Panc1 (cell line): ENCODE measurements around the gene SLC38A9. TPM values are rescaled to one million over a fixed set of nuclear protein-coding genes. Genes with fewer than 3 reads are reported as not detected.

Source experiments
- ATAC-seq: fragments of 200-7000 bp; cut with Tn5 transposase; 2 replicates; pipeline ENCODE4 v1.9.1; 2020; ENCODE audit warnings: mild to moderate bottlenecking, moderate library complexity
- BruUV-seq: library from RNA; stranded (reverse); fragments of 400-500 nt; replicated peaks from 2 replicates; lab custom pipeline; 2021; lab: Mats Ljungman, UMichigan
- CTCF ChIA-PET: fragments of 300-600 bp; sonication (Branson Sonifier 250); formaldehyde crosslinking; loops from one replicate; lab custom pipeline; 2022; ENCODE audit warnings: antibody characterized with exemption; lab: Charles Lee
- POLR2A ChIA-PET: fragments of 300-600 bp; sonication (Branson Sonifier 250); formaldehyde crosslinking; loops from one replicate; lab custom pipeline; 2022; ENCODE audit warnings: antibody characterized with exemption; lab: Charles Lee
- DNase-seq: peaks from one replicate; pipeline ENCODE4 v3.0.0-alpha.2; 2010; ENCODE audit warnings: low read depth, low spot score
- H3K27ac ChIP-seq: 2 replicates; pipeline ENCODE4 v1.5.1; 2011; ENCODE audit warnings: mild to moderate bottlenecking, low read length, inconsistent platforms
- H3K27me3 ChIP-seq: fragments of 200-500 bp; sonication (Bioruptor generic); 2 replicates; pipeline ENCODE4 v1.6.0; 2014; ENCODE audit warnings: low read length, inconsistent platforms; ENCODE audit not compliant: control insufficient read depth, insufficient read depth
- H3K36me3 ChIP-seq: fragments of 200-500 bp; sonication (Bioruptor generic); 2 replicates; pipeline ENCODE4 v1.5.1; 2014; ENCODE audit warnings: inconsistent platforms, mild to moderate bottlenecking, low read length, moderate library complexity; ENCODE audit not compliant: control insufficient read depth, insufficient read depth
- H3K4me1 ChIP-seq: 2 replicates; pipeline ENCODE4 v1.5.1; 2011; ENCODE audit warnings: inconsistent platforms, mild to moderate bottlenecking, low read length, moderate library complexity; ENCODE audit not compliant: control insufficient read depth, insufficient read depth
- H3K4me3 ChIP-seq, 2 experiments: 2 replicates each; pipeline ENCODE4 v1.5.1; 2011 to 2012; ENCODE audit warnings: low read depth in 2 of 2, low read length in 2 of 2, mild to moderate bottlenecking in 2 of 2, inconsistent platforms in 1 of 2, moderate library complexity in 1 of 2
- H3K9me3 ChIP-seq: fragments of 200-500 bp; sonication (Bioruptor generic); 2 replicates; pipeline ENCODE4 v1.5.1; 2014; ENCODE audit warnings: low read depth, mild to moderate bottlenecking, inconsistent platforms, low read length, moderate library complexity; ENCODE audit not compliant: control insufficient read depth, insufficient read depth
- POLR2AphosphoS5 ChIP-seq: IDR thresholded peaks from 2 replicates; pipeline ENCODE4 v1.6.1; 2012; ENCODE audit warnings: mild to moderate bottlenecking, low read depth, low read length, moderate library complexity
- REST ChIP-seq, 2 experiments: IDR thresholded peaks; 2 replicates each; pipeline ENCODE4 v1.6.1; 2011 to 2012; ENCODE audit warnings: low read depth in 2 of 2, control low read depth in 1 of 2, low read length in 1 of 2, mild to moderate bottlenecking in 1 of 2, moderate library complexity in 1 of 2; ENCODE audit not compliant: insufficient read depth in 1 of 2
- in situ Hi-C: cut with HindIII; loops from 2 replicates; pipeline ENCODE4 v1.10.0; 2016; ENCODE audit warnings: low sequenced_read_pairs, low pct_unique_long_range_greater_than_20kb
- intact Hi-C: fragments of 100-400 bp; cut with micrococcal nuclease; formaldehyde crosslinking; loops from one replicate; pipeline ENCODE4 v1.10.0; 2022; ENCODE audit not compliant: unreplicated experiment
- total RNA-seq: library from RNA; stranded (reverse); gene quantifications from one replicate; pipeline ENCODE4 v1.2.1, GENCODE V29; 2021; ENCODE audit not compliant: unreplicated experiment
- TF ChIP-seq, protein P1 (sequence below): fragments of 450-650 bp; IDR thresholded peaks from 2 replicates; pipeline ENCODE4 v1.5.1; 2017; ENCODE audit warnings: mild to moderate bottlenecking

SLC38A9 gene
- total RNA-seq, 1 experiment from 2014 or later, result 12.8 TPM

DNA sequence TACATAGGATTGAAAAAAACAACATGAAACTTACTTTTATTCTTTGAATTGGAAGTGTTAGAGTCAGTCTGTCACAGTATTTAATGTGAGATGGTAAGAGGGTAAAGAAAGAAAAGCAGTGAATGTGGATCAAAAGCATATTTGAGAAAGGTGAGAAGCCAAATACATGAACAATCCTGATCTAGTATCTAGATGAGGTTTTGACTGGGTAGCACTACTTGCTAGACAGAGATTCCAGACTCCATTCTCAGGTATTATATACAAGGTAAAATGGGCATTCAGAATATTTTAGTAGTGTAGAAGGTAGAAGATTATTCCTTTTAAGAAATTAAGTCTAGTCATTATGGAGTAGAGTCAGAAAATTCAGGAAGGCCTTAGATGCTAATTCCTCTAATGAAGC, 62.2 kb downstream of the SLC38A9 start:
- intact Hi-C loops, result no loop called here

DNA sequence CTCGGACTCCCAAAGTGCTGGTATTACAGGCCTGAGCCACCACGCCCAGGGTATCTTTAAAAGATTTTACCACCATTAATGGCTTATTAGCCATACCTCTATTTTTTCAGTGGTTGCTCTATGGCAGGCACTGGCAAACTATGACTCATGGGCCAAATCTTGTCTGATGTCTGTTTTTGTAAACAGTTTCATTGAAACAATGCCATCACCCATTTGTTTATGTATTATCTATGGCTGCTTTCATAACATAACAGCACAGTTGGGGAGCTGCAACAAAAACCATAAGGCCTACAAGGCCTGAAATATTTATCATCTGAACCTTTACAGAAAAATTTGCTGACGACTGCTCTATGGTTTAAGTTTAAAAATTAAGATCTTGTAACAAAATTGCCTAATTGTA, 66.8 kb downstream of the SLC38A9 start:
- TF ChIP-seq POLR2AphosphoS5, result no peak
- TF ChIP-seq REST (IDR thresholded peaks at IDR 0.05; ENCODE audit: insufficient read depth in 1 of 2, low read depth in 2 of 2, low read length in 1 of 2), result no peak
- BruUV-seq, result no TSS peak
- in situ Hi-C loops, result no loop called here
- Histone ChIP-seq H3K4me1 (no peaks in the 10 kb centered on the region), H3K4me3 (no peak overlapping the region), H3K36me3 (no peaks in the 10 kb centered on the region), H3K27me3 (no peaks in the 10 kb centered on the region), H3K9me3 (no peaks in the 10 kb centered on the region), H3K27ac (no peak overlapping the region)
- CTCF ChIA-PET, result no interaction called here
- intact Hi-C loops, result no loop called here
- POLR2A ChIA-PET, result no interaction called here
- DNase-seq (no peak), ATAC-seq (no peak)

More for the DNA sequence above, 62.2 kb downstream of the SLC38A9 start:
- ChIA-PET POLR2A (no interaction called here), CTCF (no interaction called here)
- no peaks in the 10 kb centered on the region for H3K27me3 ChIP-seq
- no peaks in the 10 kb centered on the region for H3K9me3 ChIP-seq
- ATAC-seq (no peak), DNase-seq (no peak)
- H3K36me3 ChIP-seq, result no peaks in the 10 kb centered on the region
- no TSS peak for BruUV-seq
- no peak overlapping the region for H3K4me3 ChIP-seq
- no peak overlapping the region for H3K27ac ChIP-seq
- TF ChIP-seq, protein P1, sequence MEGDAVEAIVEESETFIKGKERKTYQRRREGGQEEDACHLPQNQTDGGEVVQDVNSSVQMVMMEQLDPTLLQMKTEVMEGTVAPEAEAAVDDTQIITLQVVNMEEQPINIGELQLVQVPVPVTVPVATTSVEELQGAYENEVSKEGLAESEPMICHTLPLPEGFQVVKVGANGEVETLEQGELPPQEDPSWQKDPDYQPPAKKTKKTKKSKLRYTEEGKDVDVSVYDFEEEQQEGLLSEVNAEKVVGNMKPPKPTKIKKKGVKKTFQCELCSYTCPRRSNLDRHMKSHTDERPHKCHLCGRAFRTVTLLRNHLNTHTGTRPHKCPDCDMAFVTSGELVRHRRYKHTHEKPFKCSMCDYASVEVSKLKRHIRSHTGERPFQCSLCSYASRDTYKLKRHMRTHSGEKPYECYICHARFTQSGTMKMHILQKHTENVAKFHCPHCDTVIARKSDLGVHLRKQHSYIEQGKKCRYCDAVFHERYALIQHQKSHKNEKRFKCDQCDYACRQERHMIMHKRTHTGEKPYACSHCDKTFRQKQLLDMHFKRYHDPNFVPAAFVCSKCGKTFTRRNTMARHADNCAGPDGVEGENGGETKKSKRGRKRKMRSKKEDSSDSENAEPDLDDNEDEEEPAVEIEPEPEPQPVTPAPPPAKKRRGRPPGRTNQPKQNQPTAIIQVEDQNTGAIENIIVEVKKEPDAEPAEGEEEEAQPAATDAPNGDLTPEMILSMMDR, result no peak
- TF ChIP-seq REST (IDR thresholded peaks at IDR 0.05; ENCODE audit: insufficient read depth in 1 of 2, low read depth in 2 of 2, low read length in 1 of 2), result no peak
- in situ Hi-C loops, result no loop called here
- no peaks in the 10 kb centered on the region for H3K4me1 ChIP-seq
